GM21367 (cell line): ENCODE data around the gene CPM.
"Not testable (repeated sequence)": the region's sequence is repeated elsewhere in the genome, so short reads cannot be mapped to it uniquely, and the experiment has no call there.

ENCODE experiments used
- ATAC-seq: cut with Tn5 transposase; IDR thresholded peaks from one replicate; pipeline ENCODE4 v1.9.1; 2021; ENCODE audit not compliant: unreplicated experiment

CPM gene

DNA sequence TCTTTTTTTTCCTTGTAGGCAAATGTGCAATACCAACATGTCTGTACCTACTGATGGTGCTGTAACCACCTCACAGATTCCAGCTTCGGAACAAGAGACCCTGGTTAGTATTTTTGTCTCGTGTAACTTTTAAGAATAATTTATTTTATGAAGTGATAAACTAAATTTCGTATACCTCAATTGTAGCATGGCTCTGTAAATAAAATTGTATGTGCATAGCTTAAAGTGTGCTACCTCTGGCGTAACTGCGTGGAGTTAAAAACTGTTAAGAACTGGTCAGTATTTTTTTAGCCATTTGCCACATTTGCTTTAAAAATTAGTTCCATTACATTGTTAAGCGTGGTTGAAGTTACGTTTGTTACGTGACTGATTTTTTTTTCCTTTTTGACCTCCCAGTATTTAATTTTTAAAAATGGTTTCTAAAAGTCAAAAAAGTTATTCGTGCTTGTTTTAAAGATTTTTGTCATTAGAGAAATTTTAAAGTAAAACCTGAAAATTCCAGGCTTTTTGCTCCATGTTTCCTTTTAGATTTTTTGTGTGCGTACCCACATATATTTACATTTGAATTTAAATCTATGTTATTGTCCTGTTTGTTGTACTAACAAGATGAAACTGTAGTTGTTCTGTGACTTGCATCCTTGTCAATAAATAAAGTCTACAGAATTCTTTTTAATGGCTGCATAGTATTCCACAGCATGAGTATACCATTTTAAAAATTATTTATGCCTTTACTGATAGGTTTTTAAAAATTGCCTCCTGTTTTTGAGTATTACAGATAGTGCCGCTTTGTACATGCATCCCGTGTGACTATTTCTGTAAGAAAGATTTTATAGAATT lies 123.6 kb downstream of the CPM start:
- no peak for ATAC-seq

DNA sequence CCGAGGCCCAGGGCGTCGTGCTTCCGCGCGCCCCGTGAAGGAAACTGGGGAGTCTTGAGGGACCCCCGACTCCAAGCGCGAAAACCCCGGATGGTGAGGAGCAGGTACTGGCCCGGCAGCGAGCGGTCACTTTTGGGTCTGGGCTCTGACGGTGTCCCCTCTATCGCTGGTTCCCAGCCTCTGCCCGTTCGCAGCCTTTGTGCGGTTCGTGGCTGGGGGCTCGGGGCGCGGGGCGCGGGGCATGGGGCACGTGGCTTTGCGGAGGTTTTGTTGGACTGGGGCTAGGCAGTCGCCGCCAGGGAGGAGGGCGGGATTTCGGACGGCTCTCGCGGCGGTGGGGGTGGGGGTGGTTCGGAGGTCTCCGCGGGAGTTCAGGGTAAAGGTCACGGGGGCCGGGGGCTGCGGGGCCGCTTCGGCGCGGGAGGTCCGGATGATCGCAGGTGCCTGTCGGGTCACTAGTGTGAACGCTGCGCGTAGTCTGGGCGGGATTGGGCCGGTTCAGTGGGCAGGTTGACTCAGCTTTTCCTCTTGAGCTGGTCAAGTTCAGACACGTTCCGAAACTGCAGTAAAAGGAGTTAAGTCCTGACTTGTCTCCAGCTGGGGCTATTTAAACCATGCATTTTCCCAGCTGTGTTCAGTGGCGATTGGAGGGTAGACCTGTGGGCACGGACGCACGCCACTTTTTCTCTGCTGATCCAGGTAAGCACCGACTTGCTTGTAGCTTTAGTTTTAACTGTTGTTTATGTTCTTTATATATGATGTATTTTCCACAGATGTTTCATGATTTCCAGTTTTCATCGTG lies 124.4 kb downstream of the CPM start:
- ATAC-seq = peak; percentile 47

DNA sequence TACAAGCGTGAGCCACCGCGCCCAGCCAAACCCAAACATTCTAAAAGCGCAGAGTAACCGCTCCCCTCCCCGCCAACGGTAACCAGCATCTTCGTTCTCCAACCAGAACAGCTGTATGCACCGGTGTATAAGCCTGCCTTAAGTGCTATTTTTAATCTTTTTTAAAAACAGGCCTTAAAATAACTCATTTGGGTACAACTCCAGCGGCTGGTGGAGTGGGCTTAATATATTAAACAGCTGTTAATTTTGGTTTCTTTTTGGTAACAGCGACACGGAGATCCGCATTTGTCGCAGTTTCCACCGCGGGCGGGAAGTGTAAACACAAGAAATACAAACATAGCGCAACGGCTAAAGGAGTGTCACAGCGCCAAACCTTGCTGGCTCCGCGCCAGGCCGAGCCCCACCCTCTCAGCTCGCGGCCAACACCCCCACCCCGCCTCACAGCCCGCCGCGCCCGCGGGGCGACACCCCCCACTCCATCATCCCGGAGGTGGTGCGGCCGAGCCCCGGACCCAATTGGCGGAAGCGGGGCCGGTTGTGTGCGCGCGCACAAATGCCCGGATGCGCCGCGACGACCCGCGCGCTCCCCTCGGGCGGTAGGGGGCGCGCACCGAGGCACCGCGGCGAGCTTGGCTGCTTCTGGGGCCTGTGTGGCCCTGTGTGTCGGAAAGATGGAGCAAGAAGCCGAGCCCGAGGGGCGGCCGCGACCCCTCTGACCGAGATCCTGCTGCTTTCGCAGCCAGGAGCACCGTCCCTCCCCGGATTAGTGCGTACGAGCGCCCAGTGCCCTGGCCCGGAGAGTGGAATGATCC lies 125.2 kb downstream of the CPM start, which contains the start of gene MDM2:
Gene MDM2, plus strand, starts transcription at position 602 of the 812 bp plus-strand sequence. CDS start 301 bp downstream, outside the sequence.
- ATAC-seq = peak; percentile 70

DNA sequence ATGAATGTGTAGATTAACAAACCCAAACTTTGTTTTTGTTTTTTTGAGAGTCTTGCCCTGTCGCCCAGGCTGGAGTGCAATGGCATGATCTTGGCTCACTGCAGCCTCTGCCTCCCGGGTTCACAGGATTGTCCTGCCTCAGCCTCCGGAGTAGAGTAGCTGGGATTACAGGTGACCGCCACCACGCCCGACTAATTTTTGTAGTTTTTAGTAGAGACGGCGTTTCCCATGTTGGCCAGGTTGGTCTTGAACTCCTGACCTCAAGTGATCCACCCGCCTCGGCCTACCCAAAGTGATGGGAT lies 125.7 kb downstream of the CPM start:
- ATAC-seq = not testable (repeated sequence)

DNA sequence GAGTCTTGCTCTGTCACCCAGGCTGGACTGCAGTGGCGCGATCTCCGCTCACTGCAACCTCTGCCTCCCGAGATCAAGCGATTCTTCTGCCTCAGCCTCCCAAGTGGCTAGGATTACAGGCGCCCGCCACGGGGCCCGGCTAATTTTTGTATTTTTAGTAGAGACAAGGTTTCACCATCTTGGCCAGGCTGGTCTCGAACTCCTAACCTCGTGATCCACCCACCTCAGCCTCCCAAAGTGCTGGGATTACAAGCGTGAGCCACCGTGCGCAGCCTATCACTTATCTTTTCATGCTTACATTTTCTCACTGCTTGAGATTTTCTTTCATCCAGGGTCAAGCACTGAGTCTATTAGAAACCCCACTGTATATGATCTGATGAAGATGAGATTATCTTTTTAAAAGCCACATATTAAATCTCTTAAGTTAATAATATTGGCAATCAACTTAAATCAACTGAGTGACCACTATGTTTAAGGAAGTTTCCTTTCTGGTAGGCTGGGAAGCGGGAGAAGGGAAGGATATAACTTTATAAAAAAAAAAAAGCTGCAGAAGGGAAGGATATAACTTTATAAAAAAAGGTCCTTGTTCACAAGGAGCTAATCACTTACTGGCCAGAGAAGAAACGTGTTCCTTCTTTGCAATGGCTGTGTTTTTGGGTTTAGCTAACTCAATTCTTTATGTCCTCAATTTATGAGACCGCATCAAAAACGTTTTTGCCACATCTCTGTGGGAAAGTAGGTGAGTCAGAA lies 126.3 kb downstream of the CPM start:
- no peak for ATAC-seq

DNA sequence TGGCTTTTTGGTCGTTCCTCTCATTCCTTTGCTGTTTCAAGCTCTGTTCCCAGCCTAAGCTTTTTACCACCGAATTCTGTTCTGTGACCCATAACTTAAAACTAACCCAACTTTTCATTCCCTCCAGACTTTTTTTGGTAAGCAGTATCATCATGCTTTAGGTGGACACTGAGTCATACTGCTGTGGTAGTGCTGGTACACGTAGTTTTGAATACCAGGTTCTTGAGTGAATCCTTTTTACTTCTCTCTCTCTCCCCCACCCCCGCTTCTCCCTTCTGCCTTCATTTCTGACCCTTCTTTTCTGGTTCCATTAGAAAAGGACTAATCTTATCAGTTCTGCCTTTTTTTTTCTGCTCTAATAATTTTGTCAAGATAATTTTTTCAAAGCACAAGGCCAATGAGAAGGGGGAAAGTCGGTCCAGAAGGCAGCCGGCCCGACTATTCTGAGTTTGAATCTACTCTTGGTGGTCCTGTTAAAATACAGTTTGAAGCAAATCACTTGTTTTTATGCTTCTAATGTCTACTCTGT lies 127.3 kb downstream of the CPM start:
- ATAC-seq = no peak

DNA sequence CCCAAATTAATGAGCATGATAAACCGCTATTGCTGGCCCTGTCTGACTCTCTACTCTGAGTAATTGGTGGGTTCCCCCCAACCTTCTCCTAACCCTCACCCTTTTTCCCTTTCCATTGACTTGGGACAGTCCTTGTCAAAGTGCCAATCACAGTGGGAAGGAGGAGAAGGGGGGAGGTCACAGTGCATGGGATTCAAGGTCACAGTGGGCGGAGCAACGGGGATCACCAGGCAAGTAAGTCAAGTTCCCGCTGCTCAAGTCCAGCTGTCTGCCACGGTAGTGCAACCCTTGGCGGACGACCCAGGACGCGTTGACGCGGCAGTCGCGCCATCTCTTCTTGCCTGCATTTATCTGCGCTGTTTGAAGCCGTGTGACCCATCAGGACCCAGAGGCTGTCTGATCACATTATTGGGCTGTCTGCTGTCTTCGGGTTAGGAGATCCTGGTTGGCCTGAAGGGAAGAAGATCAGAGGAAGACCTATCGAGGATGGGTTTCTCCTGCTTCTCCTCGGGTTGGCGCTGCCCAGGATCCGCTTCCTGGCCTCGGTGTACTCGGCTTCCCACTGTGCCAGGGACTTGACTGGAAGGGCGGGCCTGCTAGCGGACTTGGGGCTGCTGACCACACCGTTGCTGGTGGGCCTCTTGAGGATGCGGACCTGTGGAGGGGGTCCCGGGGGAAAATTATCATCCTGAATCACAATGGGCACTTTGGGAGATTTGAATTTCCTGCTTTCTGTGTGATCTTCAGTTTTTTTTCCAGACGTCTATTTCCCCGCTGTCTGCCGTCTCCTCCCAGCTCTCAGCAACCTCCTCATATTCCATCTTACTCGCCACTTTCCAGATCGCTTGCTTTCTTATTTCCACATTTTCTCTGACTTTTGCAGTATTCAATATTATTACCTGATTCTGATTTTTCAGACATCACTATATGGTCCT lies 128.0 kb downstream of the CPM start:
- no peak for ATAC-seq

DNA sequence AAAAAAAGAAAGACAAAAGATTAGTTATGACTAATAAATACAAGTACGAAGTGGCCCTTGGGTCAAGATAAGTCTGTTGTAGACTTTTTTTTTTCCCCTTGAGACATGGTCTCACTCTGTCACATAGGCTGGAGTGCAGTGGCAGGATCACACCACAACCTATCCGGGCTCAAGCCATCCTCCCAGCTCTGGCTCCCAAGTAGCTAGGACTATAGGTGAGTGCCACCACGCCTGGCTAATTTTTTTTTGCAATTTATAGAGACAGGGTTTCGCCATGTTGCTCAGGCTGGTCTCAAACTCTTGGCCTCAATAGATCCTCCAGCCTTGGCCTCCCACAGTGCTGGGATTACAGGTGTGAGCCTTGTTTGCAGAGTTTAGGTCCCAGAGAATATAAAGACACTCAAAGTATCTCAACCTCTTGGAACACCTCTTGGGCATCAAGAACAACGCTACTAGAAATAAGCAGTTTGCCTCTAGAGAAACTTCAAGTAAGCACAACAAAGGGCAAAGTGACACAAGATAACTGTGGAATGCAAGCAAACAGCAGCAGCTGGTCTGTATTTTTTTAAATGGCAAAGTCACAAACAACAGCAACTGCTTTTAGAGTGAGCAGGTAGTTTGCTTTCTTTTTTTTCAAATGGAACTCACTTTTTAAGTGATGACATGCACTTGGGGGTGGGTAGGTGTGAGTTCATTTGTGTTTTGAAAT lies 128.9 kb downstream of the CPM start:
- no peak for ATAC-seq

DNA sequence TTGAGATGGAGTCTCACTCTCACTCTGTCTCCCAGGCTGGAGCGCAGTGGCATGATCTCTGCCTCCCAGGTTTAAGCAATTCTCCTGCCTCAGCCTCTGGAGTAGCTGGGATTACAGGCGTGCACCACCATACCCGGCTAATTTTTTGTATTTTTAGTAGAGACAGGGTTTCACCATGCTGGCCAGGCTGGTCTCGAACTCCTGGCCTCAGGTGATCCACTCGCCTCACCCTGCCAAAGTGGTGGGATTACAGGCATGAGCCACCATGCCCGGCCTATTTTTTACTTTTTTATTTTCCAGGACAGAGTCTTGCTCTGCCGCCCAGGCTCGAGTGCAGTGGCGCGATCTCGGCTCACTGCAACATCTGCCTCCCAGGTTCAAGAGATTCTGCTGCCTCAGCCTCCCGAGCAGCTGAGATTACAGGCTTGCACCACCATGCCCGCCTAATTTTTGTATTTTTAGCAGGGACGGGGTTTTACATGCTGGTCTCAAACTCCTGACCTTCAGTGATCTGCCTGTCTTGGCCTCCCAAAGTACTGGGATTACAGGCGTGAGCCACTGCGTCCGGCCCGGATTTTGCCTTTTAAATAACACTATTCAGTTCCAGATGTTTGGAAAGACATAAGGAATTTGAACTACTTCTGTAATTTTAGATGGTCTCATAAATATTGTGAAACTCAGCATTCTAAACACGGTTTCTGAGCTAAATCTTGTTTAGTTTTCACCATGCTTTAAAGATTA lies 129.9 kb downstream of the CPM start:
- not testable (repeated sequence) for ATAC-seq

DNA sequence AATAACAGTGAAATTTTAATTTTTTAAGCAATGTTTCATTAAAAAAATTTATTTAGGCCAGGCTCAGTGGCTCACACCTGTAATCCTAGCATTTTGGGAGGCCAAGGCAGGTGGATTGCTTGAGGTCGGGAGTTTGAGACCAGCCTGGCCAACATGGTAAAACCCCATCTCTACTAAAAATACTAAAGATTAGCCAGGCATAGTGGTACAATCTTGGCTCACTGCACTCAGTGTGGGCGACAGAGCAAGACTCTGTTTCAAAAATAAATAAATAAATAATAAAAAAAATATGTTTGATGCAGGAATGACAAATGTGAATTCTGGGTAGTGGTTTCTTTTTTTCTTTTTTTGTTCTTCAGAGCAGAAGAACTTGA lies 130.6 kb downstream of the CPM start:
- ATAC-seq = not testable (repeated sequence)
